HG03432 (cell line): Measurements from ENCODE around the gene AANAT.

Experiments used
- ATAC-seq: cut with Tn5 transposase; IDR thresholded peaks from one replicate; pipeline ENCODE4 v1.9.1; 2021; ENCODE audit warnings: mild to moderate bottlenecking, moderate library complexity; ENCODE audit not compliant: unreplicated experiment

AANAT gene

DNA sequence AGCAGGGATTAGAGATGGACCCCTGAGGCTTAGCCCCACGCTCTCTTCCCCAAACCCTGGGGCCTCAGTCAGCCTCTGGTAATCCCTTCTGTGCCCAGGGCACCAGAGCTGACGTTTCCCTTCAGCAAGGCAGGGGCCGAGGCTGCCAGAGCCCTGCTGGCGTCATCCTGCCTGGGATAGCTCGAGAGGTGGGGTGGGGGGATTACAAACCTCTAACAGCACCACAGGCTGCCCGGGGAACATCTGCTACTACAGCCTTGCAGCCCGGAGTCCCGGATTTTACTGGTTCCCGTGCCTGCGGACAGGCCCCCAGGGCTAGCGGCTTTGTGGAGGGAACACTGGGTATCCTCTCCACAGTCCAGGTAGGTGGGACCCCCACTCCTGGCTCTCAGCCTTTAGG, at the start of gene AANAT:
TSS of gene AANAT (plus strand) at position 238 of the 400 bp plus-strand sequence. CDS start 1,144 bp downstream, outside the sequence.
- no peak for ATAC-seq

GRCh38 chr17:76419576-76420260, 47.7 kb upstream of the AANAT start:
- no peak for ATAC-seq

DNA sequence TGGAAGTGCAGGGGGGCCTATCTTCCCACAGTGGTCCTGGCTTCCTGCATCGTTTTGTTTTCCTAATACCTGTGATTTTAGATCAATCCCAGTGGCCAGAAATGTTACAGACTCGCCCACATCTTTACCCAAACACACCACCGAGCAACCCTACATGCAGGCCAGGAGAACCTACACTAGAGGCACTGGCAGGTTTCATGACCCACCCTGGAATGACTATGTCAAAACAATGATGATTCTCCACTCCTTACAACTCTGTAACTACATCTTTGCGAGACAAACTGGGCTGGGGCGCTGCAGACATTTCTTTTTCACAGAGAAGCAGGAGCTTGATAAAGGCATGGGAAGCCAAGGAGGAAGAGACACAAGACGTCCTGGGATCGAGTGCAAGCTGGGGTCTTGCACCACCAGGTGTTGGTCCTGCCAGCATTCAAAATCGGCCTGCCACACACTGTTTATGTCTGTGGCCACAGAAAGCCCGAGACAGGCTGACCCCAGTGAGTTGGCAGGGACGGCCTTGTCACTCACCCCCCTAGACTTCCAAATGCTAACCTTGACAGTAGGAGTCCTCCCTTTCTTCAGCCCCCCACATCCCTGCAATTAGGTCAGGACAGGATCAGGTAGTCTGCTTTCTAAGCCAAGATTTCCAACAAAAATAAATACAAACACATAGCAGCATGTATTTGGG, 46.9 kb upstream of the AANAT start:
- ATAC-seq = no peak

GRCh38 chr17:76421044-76421407, 46.4 kb upstream of the AANAT start:
- ATAC-seq = no peak

DNA sequence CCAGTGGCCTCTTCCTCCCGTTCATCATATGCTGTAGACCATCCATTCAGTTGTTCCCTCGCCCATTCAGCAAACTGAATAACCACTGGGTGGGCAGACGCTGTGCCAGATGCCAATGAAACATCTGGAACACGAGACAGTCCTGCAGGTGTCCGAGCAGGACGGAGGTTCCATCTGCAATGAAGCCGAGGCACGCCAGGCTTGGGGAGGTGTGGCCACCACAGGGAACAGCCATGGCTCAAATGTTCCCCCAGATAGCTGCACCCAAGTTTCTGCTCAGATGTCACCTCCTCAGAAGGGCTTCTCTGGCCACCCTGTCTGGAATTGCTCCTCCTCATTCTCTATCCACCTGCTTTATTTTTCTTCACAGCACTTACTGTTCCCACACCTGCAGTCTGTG, 45.0 kb upstream of the AANAT start:
- no peak for ATAC-seq

GRCh38 chr17:76422860-76423259, 44.5 kb upstream of the AANAT start:
- no peak for ATAC-seq

GRCh38 chr17:76426853-76427252, 40.5 kb upstream of the AANAT start:
- no peak for ATAC-seq

DNA sequence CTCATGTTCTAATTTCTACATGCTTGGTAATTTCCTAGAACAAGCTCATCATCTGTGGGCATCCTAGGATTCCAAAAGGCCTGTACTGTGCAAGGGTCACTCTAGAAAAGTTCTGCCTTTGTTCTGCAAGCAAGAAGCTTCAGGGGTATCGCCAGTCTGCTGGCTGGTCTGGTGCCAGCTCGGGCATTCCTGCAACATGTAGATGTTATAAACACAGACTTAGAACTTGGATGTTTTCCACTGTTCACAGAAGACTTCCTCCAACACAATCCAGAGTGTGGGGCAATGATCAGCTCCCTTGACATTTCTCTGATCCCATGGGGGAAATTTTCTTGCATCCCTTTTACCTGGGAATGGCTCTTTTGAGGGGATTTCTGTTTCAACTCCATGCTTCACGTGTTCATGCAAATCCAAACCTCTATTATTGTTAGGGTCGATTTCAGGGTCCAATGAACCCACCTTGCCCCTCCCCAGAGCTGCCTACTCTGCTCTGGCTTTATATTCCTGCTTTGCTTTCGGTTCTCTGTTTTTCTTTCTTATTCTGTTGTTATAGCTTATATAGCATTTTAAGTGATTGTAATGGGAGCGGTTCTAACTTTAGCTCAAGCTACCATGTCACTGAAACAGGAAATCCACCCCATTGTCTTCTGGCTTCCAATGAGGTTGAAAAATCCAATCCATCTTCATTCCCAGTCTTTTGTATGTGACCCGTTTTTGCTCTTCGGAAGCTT, 39.7 kb upstream of the AANAT start:
- ATAC-seq = no peak

GRCh38 chr17:76428511-76428910, 38.9 kb upstream of the AANAT start:
- ATAC-seq = no peak

- ATAC-seq = no peak
These were observed 35.9 kb upstream of the AANAT start for GRCh38 chr17:76431509-76431908.

DNA sequence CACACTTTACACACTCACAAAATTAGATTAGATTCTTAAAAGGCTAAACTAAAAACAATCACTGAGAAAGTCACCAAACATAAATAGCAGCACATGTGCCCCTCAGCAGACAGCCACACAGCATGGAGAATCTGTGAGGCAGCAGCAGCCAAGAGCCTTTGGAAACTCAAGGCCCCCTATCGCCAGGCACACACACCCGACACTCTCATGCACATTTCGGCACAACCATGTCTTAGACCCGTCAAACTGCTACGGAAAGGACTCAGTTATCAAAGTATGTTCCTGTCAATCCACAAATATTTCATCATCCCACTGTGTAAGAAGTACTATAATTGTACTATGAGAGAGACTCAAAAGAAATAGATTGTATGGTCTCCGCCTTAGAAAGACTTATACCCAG, 35.4 kb upstream of the AANAT start:
- ATAC-seq = no peak

DNA sequence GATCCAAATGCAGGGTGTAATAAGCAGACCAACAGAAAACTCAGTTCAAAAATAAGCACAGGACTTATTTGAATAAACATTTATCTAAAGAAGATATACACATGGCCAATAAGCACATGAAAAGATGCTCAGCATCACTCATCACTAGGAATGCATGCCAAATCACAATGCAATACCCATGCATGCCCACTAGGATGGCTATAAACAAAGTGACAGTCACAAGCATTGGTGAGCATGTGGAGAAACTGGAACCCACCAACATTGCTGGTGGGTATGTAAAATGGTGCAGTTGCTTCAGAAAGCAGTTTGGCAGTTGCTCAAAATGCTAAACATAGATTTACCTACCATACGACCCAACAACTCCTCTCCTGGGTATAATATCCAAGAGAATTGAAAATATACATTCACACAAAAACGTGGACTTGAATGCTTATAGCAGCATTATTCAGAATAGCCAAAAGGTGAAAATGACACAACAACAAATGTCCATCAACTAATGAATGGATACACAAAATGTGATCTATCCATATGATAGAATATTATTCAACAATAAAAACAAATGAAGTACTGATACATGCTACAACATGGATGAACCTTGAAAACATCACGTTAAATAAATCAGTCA, 34.6 kb upstream of the AANAT start:
- no peak for ATAC-seq

DNA sequence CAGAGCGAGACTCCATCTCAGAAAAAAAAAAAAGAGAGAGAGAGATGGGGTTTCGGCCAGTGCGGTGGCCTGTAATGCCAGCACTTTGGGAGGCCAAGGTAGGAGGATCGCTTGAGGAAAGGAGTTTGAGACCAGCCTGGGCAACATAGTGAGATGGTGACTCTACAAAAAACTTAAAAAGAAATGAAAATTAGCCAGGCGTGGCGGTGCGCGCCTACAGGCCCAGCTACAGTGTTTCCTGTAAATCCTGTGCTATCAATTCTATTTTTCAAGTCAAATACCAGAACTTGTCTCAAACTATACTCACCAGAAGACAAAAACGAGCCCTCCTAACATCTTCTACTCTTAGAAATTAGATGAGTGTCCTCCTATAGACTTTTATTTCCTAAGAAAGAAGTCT, 33.7 kb upstream of the AANAT start:
- no peak for ATAC-seq

DNA sequence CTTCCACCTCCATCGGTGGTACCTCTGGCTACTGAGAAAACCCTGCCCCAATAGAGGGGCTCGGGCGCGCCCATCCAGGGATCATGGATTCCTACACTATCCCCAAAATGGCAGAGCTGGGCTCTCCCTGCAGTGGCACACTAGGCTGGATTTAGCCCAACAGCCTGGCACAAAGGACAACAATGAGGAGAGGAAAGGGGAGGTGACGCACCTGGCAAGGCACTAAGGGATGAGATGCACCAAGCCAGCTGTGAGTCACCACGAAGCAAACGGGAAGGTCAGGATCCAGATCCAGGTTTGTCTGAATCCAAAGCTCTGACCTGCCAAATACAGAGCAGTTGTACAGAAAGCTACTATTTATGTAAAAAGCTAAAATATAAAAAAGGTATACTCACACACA, 32.5 kb upstream of the AANAT start:
- no peak for ATAC-seq

GRCh38 chr17:76435751-76436150, 31.7 kb upstream of the AANAT start:
- ATAC-seq = no peak

- no peak for ATAC-seq
These were observed 29.7 kb upstream of the AANAT start for GRCh38 chr17:76437467-76438402.

- no peak for ATAC-seq
These were observed 28.5 kb upstream of the AANAT start for GRCh38 chr17:76438906-76439305.

DNA sequence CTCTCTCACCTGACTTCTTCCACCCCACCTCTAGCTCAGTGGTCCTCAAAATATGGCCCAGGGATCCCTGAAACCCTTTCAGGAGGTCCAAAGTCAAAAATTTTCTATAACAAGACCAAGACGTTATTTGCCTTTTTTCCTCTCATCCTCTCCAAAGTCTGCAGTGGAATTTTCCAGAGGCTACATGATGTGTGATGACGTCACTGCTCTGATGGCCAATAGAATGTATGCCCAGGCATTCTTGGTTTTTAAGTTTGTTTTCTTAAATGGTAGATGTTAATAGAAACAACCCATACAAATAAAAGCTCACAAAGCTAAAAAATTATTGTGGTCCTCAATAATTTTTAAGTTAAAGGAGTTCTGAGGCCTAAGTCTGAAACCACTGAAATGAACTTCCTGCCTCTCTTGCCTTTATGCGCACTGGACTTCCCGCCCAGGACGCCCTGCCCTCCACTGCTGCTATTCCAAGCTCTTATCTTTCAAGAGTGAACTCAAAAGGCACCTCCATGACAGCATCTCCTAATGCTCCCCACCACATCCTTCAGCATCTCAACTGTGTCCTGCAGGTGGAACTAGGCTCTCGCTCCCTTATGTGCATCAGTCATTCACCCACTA, 28.0 kb upstream of the AANAT start:
- no peak for ATAC-seq

GRCh38 chr17:76440751-76441362, 26.5 kb upstream of the AANAT start:
- no peak for ATAC-seq
